ENCODE data around the gene HELZ. TPM values are rescaled to one million over a fixed set of nuclear protein-coding genes. Genes with fewer than 3 reads are reported as not detected.
"Not testable (repeated sequence)": the region's sequence is repeated elsewhere in the genome, so short reads cannot be mapped to it uniquely, and the experiment has no call there.

Gene HELZ
- total RNA-seq, 2 donors from 2014 or later = 106 to 110 TPM

DNA sequence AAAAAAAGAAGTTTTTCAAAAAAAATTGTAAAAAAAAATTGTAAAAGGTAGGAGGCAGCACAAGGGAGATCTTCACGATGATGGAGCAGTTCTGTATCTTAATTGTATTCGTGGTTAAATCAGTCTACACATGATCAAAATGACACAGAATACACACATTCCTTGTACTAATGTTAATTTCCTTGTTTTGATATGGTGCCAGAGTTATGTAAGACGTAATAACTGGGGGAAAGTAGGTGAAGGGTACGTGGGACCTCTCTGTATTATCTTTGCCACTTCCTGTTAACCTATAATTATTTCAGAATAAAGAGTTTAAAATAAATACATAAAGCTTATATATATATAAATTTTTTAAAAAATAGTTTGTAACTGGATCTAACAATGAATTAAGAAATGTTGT, 36.8 kb downstream of the HELZ start:
- Mint-ChIP-seq H3K27me3 (no peaks in the 10 kb centered on the region), H3K36me3 (no peaks in the 10 kb centered on the region), H3K9me3 (no peaks in the 10 kb centered on the region), H3K27ac (peak overlapping the region in 1 of 2 donors; percentile 80), H3K4me1 (ENCODE audit: low read depth in 2 of 2) (peaks cover 38 to 43% of the 10 kb centered on the region in 2 donors), H3K4me3 (no peak overlapping the region)
- DNase-seq (ENCODE audit: low spot score) = no peak
- ATAC-seq = no peak

DNA sequence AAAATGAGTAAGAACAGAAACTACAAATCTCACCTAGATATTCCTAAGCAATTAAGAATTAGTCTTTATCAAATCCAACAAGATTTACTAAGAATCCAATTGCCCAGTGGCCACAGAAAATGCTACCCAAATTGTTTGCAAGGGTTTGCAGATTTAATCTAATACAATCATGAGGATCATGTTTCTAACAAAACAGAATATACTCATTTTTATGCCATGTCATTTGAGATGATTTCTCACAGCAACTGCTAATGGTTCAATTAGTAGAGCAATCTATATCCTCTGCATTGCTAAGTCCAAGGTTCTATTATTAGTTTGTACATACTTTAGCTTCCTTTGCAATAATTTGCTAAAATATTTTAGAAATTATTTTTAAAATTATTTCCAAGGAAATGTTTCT, 41.2 kb downstream of the HELZ start:
- H3K4me3 Mint-ChIP-seq = no peak overlapping the region
- H3K4me1 Mint-ChIP-seq (ENCODE audit: low read depth in 2 of 2) = peaks cover 18 to 27% of the 10 kb centered on the region in 2 donors
- H3K27me3 Mint-ChIP-seq = no peaks in the 10 kb centered on the region
- DNase-seq (ENCODE audit: low spot score) (no peak), ATAC-seq (no peak)
- peaks cover 8% of the 10 kb centered on the region for H3K36me3 Mint-ChIP-seq
- H3K9me3 Mint-ChIP-seq = no peaks in the 10 kb centered on the region
- no peak overlapping the region for H3K27ac Mint-ChIP-seq

DNA sequence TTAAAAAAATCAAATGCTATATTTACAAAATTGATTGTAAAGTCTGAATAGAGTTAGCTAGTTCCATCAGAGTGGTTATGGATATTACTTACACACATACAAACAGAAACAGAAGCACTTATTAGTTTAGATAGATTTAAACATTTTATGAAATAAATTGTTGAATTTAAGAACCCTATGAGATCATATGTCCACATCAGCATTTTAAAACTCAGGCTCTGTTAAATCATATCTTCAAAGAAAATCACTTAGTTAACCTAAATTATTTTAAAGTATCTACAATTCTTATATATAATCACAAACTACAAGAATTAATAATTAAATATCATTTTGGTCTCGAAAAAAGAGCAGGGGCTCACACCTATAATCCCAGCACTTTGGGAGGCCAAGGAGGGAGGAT, 42.5 kb downstream of the HELZ start:
- DNase-seq (ENCODE audit: low spot score) (no peak), ATAC-seq (no peak)
- H3K27me3 Mint-ChIP-seq = no peaks in the 10 kb centered on the region
- H3K36me3 Mint-ChIP-seq = peaks cover 9% of the 10 kb centered on the region
- H3K9me3 Mint-ChIP-seq = no peaks in the 10 kb centered on the region
- H3K4me1 Mint-ChIP-seq (ENCODE audit: low read depth in 2 of 2) = peaks cover 8 to 18% of the 10 kb centered on the region in 2 donors
- peak overlapping the region in 1 of 2 donors; percentile 75 for H3K27ac Mint-ChIP-seq
- no peak overlapping the region for H3K4me3 Mint-ChIP-seq

DNA sequence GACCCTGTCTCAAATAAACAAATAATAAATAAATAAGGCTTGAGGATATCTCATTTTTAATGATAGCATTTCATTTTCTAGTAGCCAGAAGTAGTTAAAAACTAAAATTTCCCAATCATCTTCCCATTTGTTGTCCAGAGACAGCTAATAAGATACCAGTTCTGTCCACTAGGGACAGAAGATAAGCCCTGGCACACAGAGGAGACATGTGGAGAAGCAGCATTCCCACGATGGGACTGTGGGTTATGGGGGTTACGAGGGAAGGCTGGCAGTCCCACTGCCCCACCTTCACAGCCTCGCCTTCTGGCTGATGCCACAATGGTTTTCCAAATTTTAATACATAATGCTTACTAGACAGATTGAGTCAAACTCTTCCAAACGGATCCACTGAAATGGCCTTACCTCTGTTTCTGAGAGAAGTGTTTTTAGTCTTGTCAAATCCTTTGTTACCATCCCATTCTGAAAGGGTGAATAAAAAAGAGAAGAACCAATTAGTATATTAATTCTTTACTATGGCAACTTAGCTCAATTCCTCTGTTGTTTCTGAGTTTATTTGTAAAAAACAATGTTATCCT, 44.2 kb downstream of the HELZ start:
- H3K36me3 Mint-ChIP-seq = peaks cover 18% of the 10 kb centered on the region
- peak overlapping the region in 1 of 2 donors; percentile 23 for H3K27ac Mint-ChIP-seq
- ATAC-seq = no peak
- H3K4me3 Mint-ChIP-seq = no peak overlapping the region
- no peaks in the 10 kb centered on the region for H3K27me3 Mint-ChIP-seq
- no peak for DNase-seq (ENCODE audit: low spot score)
- peaks cover 18 to 28% of the 10 kb centered on the region in 2 donors for H3K4me1 Mint-ChIP-seq (ENCODE audit: low read depth in 2 of 2)
- peaks cover 8% of the 10 kb centered on the region for H3K9me3 Mint-ChIP-seq

DNA sequence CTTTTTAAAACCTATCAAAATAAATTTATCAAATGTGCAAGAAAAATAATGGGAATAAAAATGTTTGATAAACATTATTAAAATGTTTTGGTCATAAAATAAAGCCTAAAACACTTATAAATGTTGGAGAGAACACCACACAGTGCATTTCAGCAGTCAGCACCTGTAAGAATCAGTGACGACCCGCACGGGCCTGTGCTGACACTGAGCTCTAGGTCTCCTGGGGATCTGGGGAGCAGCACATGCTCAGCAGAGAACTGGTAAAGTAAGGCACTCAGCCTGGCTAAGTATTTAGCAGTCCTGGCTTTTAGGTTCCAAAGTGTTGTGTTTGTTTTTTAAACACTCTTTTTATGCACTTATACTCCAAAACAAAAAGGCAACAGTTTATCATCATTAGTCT, 46.9 kb downstream of the HELZ start:
- no peak overlapping the region for H3K27ac Mint-ChIP-seq
- H3K4me1 Mint-ChIP-seq (ENCODE audit: low read depth in 2 of 2) = peaks cover 16 to 23% of the 10 kb centered on the region in 2 donors
- no peak for ATAC-seq
- no peaks in the 10 kb centered on the region for H3K27me3 Mint-ChIP-seq
- H3K36me3 Mint-ChIP-seq = peaks cover 18% of the 10 kb centered on the region
- H3K4me3 Mint-ChIP-seq = no peak overlapping the region
- DNase-seq (ENCODE audit: low spot score) = no peak
- peaks cover 8% of the 10 kb centered on the region for H3K9me3 Mint-ChIP-seq

DNA sequence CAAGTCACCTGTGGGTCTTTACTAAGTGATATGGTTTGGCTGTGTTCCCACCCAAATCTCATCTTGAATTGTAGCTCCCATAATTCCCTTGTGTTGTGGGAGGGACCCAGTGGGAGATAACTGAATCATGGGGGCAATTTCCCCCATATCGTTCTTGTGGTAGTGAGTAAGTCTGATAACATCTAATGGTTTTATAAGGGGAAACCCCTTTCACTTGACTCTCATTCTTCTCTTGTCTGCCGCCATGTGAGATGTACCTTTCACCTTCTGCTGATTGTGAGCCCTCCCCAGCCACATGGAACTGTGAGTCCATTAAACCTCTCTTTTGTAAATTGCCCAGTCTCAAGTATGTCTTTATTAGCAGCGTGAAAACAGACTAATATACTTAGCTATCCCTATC, 48.0 kb downstream of the HELZ start:
- Mint-ChIP-seq H3K27ac (peak overlapping the region in 1 of 2 donors; percentile 5), H3K36me3 (peaks cover 18% of the 10 kb centered on the region)
- ATAC-seq = not testable (repeated sequence)

DNA sequence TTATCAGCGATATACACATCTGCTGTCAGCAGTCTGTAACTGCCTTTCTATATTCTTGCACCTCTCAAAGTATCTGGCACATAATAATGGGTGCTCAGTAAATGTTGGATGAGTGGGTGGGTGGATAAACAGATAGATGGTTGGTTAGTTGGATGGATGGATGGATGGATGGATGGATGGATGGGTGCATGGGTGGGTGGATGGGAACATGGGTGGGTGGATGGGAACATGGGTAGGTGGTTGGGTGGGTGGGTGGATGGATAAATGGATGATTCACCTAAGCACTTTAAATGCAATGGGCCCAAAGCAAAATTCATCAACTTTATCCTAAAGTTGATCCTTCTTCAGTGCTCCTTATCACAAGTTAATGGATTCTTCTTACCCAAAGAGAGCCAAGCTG, 48.6 kb downstream of the HELZ start:
- Mint-ChIP-seq H3K4me3 (no peak overlapping the region), H3K27ac (peak overlapping the region in 1 of 2 donors; percentile 48), H3K36me3 (peaks cover 18% of the 10 kb centered on the region), H3K27me3 (no peaks in the 10 kb centered on the region), H3K4me1 (ENCODE audit: low read depth in 2 of 2) (peaks cover 16 to 26% of the 10 kb centered on the region in 2 donors), H3K9me3 (peaks cover 8% of the 10 kb centered on the region)
- DNase-seq (ENCODE audit: low spot score) = no peak
- no peak for ATAC-seq

More for the DNA sequence above, 48.0 kb downstream of the HELZ start:
- DNase-seq (ENCODE audit: low spot score); H3K4me3 Mint-ChIP-seq; H3K27me3 Mint-ChIP-seq; H3K9me3 Mint-ChIP-seq: not testable (repeated sequence)
- H3K4me1 Mint-ChIP-seq (ENCODE audit: low read depth in 2 of 2) = peaks cover 16 to 26% of the 10 kb centered on the region in 2 donors

DNA sequence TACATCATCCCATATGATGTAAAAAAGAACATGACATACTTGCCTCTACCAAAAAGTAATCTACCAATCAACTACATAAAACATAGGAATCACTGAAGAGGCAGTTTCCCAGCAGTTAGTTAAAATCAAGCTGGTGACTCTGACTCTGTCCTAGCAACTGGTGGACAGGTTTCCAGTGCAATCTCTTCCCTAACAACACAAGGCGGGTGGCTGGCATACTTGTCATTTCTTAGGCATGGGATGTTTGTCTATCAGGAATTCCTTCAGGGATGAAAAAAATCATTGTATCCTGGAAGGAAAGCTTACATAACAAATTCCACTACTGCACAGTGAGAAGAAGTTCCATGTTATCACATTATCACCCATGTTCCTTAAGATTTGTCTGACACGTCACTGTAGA, 50.9 kb downstream of the HELZ start:
- Mint-ChIP-seq H3K27ac (peak overlapping the region in 1 of 2 donors; percentile 48), H3K36me3 (peaks cover 10% of the 10 kb centered on the region)
- ATAC-seq = no peak

DNA sequence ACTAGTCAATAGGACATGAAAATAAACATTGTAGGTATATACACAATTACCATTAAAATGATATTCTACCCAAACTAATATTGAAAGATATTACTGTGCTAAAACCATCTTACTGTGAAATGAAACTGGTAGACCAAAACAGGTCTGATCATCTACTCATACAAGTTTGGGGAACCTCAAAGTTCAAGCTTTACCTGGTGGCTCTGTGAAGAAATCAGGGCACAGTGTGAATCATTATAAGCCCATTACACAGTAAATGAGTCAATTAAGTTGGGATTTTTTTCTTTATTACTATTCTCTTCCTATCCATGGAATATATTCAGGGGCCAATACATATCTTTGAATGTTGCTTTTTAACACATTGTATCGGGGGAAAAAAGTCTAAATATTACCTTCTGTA, 57.1 kb downstream of the HELZ start:
- no peak for ATAC-seq

More for the DNA sequence above, 50.9 kb downstream of the HELZ start:
- Mint-ChIP-seq H3K9me3 (peaks cover 8% of the 10 kb centered on the region), H3K4me1 (ENCODE audit: low read depth in 2 of 2) (peaks cover 16 to 28% of the 10 kb centered on the region in 2 donors), H3K4me3 (no peak overlapping the region), H3K27me3 (no peaks in the 10 kb centered on the region)
- no peak for DNase-seq (ENCODE audit: low spot score)

DNA sequence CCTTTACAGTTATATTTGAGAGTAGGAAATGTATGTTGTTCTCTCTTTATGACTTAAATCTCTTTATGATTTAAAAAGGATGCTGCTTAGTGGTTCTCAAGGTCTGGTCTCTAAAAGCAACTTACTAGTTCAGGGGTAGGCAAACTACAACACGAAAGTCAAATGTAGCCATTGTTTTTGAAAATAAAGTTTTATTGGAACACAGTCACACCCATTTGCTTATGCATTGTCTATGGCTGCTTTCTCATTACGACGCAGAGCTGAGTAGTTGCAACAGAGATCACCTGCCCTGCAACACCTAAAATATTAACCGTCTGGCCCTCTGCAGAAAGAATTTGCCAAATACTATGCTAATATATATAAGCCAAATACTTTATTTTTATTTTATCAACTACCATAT, 58.2 kb downstream of the HELZ start:
- no peak for ATAC-seq
- Mint-ChIP-seq H3K36me3 (peaks cover 10% of the 10 kb centered on the region), H3K9me3 (no peaks in the 10 kb centered on the region), H3K27ac (no peak overlapping the region), H3K4me1 (ENCODE audit: low read depth in 2 of 2) (peaks cover 5% of the 10 kb centered on the region in 2 donors), H3K4me3 (no peak overlapping the region), H3K27me3 (no peaks in the 10 kb centered on the region)
- DNase-seq (ENCODE audit: low spot score) = no peak

More for the DNA sequence above, 57.1 kb downstream of the HELZ start:
- no peaks in the 10 kb centered on the region for H3K27me3 Mint-ChIP-seq
- DNase-seq (ENCODE audit: low spot score) = no peak
- H3K4me1 Mint-ChIP-seq (ENCODE audit: low read depth in 2 of 2) = peaks cover 5 to 7% of the 10 kb centered on the region in 2 donors
- no peak overlapping the region for H3K4me3 Mint-ChIP-seq
- no peak overlapping the region for H3K27ac Mint-ChIP-seq
- H3K36me3 Mint-ChIP-seq = peaks cover 10% of the 10 kb centered on the region
- H3K9me3 Mint-ChIP-seq = no peaks in the 10 kb centered on the region

DNA sequence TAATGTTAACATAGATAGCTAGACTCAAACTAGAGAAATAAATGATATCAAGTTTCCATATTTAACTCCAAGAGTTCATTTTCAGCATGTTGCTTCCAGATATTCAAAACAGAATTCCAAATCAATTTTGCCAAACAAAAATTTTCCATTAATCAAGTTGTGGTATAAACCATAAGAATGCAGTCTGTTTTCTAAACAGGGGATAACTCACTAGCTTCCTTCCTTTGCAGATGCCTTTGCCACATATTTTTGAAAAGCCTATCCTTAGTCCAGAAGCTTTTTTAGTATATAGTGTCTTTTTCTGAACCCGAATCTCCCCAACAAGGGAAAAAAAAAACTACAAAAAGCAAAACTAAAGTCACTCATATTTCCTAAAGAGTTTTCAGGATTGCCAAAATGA, 61.5 kb downstream of the HELZ start:
- H3K36me3 Mint-ChIP-seq = peaks cover 7% of the 10 kb centered on the region
- H3K27ac Mint-ChIP-seq = no peak overlapping the region
- H3K4me1 Mint-ChIP-seq (ENCODE audit: low read depth in 2 of 2) = peaks cover 0 to 5% of the 10 kb centered on the region in 2 donors
- DNase-seq (ENCODE audit: low spot score) (no peak), ATAC-seq (no peak)
- H3K9me3 Mint-ChIP-seq = no peaks in the 10 kb centered on the region
- H3K4me3 Mint-ChIP-seq = no peak overlapping the region
- H3K27me3 Mint-ChIP-seq = no peaks in the 10 kb centered on the region

DNA sequence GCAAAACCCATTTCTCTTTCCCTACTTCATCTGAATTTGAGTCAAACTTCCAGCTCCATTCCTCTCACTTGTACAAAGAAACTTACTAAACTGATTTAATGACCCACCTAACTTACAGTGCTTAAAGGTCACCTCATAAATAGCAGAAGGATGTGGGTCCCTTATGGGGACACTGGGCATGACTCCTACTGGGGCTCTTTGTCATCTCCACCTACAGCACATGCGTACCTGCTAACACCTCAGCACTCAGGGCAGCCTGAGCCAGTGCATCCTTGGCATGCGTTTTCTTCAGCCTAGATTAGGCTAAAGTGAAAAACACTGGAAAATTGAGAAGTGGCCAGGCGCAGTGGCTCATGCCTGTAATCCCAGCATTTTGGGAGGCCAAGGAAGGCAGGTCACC, 63.2 kb downstream of the HELZ start:
- Mint-ChIP-seq H3K4me1 (ENCODE audit: low read depth in 2 of 2) (no peaks in the 10 kb centered on the region), H3K27ac (no peak overlapping the region), H3K9me3 (no peaks in the 10 kb centered on the region), H3K36me3 (peaks cover 6% of the 10 kb centered on the region), H3K27me3 (no peaks in the 10 kb centered on the region), H3K4me3 (no peak overlapping the region)
- DNase-seq (ENCODE audit: low spot score) (no peak), ATAC-seq (no peak)

DNA sequence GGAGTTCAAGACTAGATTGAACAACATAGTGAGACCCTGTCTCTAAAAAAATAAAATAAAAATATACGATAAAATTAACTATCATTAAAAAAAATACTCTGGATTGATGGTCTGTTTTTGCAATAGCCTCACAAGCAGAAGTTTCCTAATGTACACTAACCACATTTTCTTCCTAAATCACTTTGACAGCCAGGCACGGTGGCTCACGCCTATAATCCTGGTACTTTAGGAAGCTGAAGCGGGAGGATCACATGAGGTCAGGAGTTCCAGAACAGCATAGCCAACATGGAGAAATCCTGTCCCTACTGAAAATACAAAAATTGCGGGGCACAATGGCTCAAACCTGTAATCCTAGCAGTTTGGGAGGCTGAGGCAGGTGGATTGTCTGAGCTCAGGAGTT, 64.7 kb downstream of the HELZ start:
- DNase-seq (ENCODE audit: low spot score) (no peak), ATAC-seq (no peak)
- H3K27me3 Mint-ChIP-seq = no peaks in the 10 kb centered on the region
- no peaks in the 10 kb centered on the region for H3K4me1 Mint-ChIP-seq (ENCODE audit: low read depth in 2 of 2)
- H3K36me3 Mint-ChIP-seq = peaks cover 6% of the 10 kb centered on the region
- no peak overlapping the region for H3K27ac Mint-ChIP-seq
- no peaks in the 10 kb centered on the region for H3K9me3 Mint-ChIP-seq
- no peak overlapping the region for H3K4me3 Mint-ChIP-seq

DNA sequence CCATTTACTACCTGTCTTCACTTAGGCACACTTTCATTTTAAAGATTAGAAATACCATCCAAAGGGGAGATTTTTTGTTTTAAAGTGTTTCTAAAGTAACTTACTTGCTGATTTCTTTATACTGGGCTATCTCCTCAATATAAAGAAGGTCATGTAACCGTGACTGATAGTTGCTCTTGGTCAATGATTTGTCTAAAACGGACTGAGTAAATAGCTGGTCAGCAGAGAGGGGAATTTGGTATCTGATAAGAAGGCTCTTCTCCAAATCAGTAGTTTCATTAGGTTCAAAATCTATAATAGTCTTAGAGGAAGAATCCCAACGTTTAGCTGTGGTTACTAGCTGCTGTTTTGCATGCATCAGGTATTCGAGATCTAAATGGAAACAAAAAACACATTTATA, 66.4 kb downstream of the HELZ start:
- no peaks in the 10 kb centered on the region for H3K9me3 Mint-ChIP-seq
- no peak for ATAC-seq
- H3K27ac Mint-ChIP-seq = peak overlapping the region in 1 of 2 donors; percentile 37
- no peaks in the 10 kb centered on the region for H3K27me3 Mint-ChIP-seq
- no peak for DNase-seq (ENCODE audit: low spot score)
- H3K4me1 Mint-ChIP-seq (ENCODE audit: low read depth in 2 of 2) = no peaks in the 10 kb centered on the region
- peaks cover 6% of the 10 kb centered on the region for H3K36me3 Mint-ChIP-seq
- H3K4me3 Mint-ChIP-seq = no peak overlapping the region

DNA sequence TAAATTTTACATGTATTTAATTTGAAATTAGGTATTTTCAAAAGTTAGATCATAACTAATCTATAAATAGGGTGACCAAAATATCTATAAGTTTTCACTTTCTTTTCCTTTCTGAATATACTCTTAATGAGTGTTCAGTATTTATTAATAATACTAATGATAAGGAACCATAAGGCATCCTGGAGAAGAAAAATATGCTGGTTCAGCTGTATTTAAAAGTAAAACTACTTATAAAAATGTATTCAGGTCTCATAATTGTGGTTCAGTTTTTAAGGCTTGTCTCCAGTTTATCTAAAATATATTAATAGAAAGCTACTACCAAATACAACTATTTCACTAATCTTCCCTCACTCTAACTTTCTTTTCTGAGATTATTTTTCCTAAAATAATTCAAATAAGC, 67.3 kb downstream of the HELZ start:
- Mint-ChIP-seq H3K36me3 (peaks cover 6% of the 10 kb centered on the region), H3K4me3 (no peak overlapping the region), H3K27ac (peak overlapping the region in 1 of 2 donors; percentile 37), H3K9me3 (no peaks in the 10 kb centered on the region), H3K27me3 (no peaks in the 10 kb centered on the region), H3K4me1 (ENCODE audit: low read depth in 2 of 2) (no peaks in the 10 kb centered on the region)
- DNase-seq (ENCODE audit: low spot score) = no peak
- no peak for ATAC-seq
